EL (cell line): ENCODE results near the gene CIB4.
"Not testable (repeated sequence)": the region's sequence is repeated elsewhere in the genome, so short reads cannot be mapped to it uniquely, and the experiment has no call there.

Experiments used
- DNase-seq: peaks from one replicate; pipeline ENCODE4 v3.0.0-alpha.2; 2016

Gene CIB4

GRCh38 chr2:26665296-26665695 lies 24.1 kb upstream of the CIB4 start:
- DNase-seq, result not testable (repeated sequence)

DNA sequence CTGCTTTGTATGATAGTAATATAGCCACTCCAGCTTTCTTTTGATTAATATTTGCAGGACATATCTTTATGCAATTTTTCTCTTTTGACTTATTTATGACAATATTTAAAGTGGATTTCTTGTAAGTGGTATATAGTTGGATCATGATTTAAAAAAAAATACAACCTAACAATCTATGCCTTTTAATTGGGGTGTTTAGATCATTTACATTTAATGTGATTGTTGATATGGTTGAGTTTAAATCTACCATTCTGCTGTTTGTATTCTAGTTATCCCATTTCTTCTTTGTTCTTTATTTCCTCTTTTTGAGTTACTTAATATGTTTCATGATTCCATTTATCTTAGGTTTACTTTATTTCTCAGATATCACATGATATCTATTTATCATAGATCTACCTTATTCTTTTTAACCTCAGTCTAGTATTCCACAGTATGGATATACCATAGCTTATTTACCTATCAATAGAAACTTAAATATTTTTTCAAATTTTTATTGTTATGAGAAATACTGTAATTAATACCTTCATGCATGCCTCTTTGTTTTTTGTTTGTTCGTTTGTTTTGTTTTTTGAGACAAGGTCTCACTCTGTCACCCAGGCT lies 19.3 kb upstream of the CIB4 start:
- DNase-seq, result no peak

GRCh38 chr2:26658691-26659346 lies 17.7 kb upstream of the CIB4 start:
- no peak for DNase-seq

- no peak for DNase-seq
These were observed 16.1 kb upstream of the CIB4 start for GRCh38 chr2:26657265-26657664.

DNA sequence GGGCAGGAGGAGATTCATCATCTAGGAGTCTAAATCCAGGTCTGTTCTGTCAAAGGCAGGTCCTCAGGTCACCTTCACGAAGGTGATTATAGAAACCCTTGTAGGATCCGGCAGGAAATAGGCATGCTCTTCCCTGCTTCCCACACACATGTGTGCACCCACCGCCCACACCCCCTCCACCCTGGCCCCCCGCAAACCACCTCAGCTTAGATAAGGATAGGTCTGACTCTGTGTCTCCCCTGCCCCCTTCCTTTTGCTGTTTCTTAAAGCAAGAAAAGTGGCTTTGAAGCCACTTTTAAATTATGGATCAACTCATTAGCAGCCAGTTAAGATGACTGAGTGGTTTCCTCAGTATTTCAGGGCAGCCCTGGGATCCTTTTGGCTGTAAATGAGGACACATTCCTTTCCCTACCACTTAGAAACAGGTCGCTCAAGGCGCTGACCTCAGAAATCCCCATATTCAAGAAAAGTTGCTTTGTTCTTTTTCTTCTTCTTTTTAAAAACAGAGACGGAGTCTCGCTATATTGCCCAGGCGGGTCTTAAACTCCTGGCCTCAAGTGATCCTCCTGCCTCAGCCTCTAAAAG lies 14.5 kb upstream of the CIB4 start:
- DNase-seq, result no peak

GRCh38 chr2:26655120-26655519 lies 14.0 kb upstream of the CIB4 start:
- not testable (repeated sequence) for DNase-seq

GRCh38 chr2:26654061-26654340 lies 12.8 kb upstream of the CIB4 start:
- no peak for DNase-seq

DNA sequence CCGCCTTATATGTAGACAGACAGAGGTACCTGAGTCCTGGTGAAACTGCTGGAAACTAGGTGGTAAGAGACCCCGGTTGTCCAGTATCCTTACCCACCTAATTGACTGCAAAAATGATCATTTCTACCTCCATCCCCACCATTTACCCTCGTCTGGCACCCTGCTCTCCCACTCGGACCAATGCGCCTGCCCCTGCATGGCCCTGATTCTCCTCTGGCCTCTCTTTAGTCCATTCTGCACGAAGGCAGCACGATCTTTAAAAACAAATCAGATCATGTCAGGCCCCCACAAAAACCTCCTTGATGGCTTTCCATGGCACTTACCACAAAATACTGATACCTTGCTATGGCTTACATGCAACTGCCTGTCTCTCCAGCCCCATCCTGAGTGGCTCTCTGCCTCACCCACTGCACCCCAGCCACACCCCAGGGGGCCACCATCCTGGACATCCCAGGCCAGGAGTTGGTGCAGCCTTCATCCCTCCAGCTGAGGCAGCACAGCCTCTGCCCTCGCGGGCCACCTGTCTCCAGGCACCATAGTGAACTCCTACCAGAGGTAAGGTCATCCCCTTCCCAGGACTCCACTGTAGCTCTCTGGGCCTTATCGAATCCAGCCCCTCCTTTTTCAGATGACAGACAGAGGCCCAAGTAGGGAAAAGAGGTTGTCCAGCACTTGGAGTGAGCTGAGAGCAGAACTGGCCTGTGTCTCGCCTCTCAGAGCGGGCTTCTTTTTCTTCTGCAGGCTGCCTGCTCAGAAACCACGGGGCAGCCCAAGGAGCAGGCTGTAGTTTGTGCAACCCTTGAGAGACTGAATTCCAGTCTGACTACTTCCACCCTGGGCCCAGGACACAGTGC lies 12.3 kb upstream of the CIB4 start:
- DNase-seq, result no peak

- DNase-seq, result no peak
These were observed 11.3 kb upstream of the CIB4 start for GRCh38 chr2:26652361-26653041.

DNA sequence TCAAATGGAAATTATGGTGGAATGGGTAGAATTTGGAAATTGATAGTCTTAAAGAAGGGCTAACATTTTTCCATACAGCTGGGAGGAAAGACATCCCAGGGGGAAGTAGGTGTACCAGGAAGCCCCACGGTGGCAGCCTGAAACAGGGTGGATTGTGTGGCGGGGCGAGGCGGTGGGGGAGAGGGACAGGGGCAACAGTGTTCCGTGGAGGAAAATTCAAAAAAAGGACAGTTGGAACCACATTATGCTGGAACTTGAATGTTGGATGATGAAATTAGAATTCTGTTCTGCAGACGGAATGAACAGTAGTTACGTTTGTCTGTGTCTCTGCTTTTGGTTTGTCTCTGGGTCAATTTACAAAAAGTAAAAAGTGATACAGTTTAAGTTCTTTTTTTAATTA lies 10.6 kb upstream of the CIB4 start:
- DNase-seq, result no peak

DNA sequence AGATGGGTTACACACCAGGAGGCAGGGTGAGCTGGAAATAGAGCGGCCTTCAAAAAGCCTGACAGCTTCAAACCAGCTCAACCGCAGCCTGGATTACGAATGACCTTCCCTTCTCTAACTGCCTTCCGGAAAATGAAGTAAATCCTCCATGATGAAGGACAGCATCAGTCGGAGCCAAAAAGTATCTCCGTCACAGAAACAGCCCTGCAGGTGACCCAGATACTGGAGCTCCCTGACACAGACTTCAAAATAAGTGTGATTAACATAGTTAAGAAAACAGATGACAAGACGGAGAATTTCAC lies 10.3 kb upstream of the CIB4 start:
- DNase-seq, result no peak

GRCh38 chr2:26650713-26651469 lies 9.7 kb upstream of the CIB4 start:
- DNase-seq, result peak; percentile 28

- no peak for DNase-seq
These were observed 9.0 kb upstream of the CIB4 start for GRCh38 chr2:26649992-26650712.

- no peak for DNase-seq
These were observed 8.2 kb upstream of the CIB4 start for GRCh38 chr2:26649322-26649721.

DNA sequence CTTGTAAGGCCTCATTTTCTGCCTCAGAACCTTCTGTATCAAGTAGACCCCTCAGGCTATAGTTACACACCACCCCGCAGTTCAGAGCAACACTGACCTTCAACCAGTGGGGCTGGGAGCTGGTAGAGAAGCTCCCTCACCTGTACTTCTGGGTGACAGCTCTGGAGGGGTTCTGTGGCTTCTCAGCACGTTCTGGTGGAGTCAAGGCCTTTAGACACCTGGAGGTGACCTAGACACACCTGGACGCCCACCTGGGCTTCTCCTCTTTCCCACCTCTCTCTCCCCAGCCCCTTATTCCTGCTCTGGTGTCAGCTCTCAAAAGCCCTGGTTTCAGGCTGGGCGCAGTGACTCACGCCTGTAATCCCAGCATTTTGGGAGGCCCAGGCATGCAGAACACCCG lies 7.3 kb upstream of the CIB4 start:
- no peak for DNase-seq

DNA sequence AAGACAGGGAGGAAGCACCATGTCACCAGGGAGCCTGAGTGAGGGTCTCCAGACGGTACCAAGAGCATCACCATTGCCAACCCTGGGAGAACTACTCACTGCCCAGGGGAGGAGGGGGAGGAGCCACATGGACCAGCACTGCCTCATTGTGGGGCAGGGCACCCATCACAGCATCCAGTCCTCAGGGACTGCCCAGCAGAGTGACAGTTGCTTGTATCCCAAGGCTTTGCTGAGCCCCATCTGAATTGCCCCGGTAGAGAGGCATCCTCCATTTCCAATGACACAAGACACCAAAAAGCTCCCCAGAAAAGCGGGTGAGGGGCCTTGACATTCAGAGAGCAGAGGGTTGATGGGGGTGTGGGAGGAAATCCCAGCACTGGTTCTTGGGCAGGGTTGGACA lies 6.8 kb upstream of the CIB4 start:
- no peak for DNase-seq

DNA sequence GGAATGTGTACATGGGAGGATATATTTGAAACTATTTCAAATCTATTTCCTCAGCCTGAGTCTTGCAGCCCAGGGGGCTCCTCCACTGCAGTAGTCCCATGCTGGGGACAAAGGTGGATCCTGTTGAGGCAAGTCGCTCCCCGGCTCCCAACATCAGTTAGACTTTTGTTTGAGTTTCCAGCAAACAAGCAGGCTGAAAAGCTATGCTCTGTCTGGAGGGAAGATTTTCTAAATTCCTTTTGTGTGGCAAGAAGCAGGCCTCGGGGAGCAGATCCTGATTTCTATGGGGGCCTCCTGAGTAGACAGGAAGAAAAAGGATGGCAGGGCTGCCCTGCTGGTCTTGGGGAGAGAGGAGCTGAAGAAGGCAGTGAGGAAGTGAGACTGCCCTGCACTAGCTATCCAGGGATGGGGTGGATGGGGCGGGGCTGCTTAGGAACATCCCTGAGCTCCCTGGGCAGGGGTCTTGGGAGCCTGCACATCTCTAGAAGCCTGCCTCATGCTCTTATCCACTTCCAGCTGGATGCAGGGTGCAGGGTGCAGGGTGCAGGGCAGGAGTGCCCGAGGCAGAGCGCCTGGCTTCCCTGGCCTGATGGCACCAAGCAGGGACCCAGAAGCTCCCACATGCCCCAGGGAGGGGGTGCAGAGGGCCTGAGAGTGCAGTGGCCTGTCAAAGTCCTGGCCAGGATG lies 6.0 kb upstream of the CIB4 start:
- no peak for DNase-seq

DNA sequence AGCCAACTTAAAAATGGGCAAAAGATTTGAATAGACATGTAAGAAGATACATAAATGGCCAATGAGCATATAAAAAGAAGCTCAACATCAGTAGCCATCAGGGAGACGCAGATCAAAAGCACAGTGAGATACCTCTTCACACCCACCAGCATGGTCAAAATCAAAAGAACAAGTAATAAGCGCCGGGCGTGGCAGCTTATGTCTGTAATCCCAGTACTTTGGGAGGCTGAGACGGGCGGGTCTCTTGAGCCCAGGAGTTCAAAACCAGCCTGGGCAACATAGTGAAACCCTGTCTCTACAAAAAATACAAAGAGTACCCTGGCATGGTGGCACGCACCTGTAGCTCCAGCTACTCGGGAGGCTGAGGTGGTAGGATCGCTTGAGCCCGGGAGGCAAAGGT lies 4.6 kb upstream of the CIB4 start:
- DNase-seq, result no peak

- no peak for DNase-seq
These were observed 3.1 kb upstream of the CIB4 start for GRCh38 chr2:26644188-26644835.

DNA sequence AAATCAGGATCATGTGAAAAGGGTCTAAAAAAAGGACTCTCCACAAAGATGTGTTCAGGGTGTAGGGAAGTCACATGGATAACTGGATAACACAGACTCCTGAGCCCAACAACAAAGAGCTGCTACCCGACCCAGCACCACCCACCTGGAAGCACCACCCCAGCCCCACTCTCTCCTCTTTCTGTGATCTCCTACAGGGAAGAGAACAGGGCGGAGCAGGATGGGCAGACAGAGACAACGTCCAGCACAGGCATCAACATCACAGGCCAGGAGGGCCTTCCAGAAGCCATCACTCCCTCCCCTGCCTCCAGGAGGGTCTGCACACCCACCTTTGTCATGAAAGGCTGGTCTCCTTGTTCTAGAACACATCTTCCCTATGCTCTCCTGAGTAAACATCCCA lies 1.3 kb upstream of the CIB4 start:
- no peak for DNase-seq

- peak; percentile 84 for DNase-seq
These were observed 828 bp downstream of the CIB4 start for GRCh38 chr2:26640331-26640745.
